ENCODE measurements around the gene TRO.

TRO gene

DNA sequence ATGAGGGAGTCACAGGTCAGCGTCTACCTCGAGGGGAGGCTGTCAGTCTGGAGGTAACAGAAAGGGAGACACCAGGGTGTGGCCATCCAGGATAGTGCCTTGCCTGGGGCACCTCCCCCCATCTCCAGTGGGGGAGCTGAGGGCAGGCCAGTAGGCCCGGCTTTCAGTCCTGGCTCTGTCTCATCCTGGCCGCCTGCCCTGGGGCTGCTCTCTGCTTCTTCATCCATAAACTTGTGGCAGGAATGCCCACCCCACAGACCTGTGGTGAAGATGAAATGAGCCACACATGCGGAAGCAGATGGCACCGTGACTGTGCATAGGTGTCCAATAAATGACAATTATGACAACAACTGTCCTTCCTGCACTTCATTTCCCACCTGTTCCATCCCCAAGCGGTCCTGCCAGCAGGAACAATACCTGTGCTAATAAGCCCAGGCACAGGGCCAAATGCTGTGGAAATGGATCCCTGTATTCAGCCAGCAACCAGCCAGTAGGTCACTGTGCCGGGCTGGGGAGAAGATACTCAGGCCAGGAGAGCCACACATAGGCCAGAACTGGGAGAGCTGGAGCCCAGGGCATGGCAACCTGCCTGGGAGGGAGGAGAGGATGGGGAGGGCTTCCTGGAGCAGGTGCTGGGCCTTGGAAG is 30.2 kb downstream of the TRO start:
- DNase-seq (ENCODE audit: low spot score): no peak

DNA sequence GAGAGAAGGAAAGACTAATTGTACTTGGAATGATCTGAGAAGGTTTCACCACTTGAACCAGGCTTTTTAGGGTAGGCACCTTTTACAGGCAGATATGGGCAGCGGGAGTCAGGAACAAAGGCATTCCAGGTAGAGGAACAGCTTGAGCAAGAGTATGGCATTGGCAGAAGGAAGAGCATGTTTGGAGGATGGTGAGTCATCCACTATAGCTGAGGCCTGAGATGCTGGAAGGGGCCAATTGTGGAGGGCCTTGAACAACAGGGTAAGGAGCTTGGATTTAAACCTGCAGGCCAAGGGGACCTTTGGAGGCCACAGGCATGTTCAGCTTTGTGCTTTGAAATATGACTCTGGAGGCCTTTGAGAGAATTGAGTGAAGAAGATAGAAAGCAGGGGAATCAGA is 41.1 kb downstream of the TRO start:
- no peak for DNase-seq (ENCODE audit: low spot score)

- peak; percentile 13 for DNase-seq (ENCODE audit: low spot score)
These were observed 44.3 kb downstream of the TRO start for GRCh38 chrX:54964766-54965497.

DNA sequence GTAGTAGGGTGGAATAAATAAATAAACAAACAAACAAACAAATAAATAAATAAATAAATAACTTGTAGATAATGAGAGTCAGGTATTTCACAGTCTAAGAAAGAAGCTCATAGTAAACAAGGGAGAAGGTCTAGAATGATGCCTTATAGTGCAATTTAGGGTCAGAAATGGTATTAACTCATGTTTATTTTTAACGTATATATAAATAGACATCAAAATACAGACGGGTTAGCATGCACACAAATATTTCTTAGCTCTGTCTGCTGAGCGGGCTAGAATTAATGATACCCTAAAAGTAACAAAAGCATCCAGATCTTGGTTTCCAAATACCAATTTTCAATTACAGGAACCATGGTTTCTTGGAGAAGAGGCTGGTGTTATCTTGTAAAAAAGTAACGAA is 56.8 kb downstream of the TRO start:
- no peak for DNase-seq (ENCODE audit: low spot score)

DNA sequence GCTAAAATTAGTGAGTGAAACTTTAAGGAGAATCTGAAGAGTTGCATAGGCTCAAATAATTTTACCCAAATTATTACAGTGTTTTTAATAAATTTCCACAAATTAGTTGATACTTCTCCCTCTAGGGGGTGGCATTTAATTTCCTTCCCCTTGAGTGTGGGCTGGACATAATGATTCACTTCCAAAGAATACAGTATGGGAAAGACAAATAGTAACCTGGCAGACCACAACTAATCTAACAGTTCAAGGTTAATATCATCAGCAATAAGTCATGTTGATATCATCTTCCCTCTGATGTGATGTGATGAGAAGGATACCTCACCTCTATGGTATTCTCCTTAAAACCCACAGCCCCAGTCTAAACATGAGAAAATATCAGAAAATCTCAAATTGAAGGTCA is 57.8 kb downstream of the TRO start:
- DNase-seq (ENCODE audit: low spot score): no peak

- no peak for DNase-seq (ENCODE audit: low spot score)
These were observed 58.8 kb downstream of the TRO start for GRCh38 chrX:54979432-54979831.

DNA sequence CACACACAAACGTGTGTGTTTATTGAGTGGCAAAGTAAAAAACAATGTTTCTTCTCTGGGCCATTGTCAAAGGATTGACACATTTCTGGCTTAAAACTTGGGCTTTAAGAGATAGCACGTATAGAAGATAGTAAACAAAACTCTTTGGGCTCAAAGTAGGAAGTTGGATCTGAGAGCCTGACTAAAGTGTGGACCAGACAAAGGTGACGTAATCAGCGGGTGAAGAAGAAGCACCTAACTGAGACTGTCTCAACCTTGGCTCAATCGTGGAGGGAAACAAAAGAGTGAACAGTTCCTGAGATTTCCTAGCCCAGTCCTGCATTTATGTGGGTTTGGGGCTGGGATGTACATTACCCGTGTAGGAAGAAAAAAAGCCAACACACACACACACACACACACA is 59.7 kb downstream of the TRO start:
- DNase-seq (ENCODE audit: low spot score): no peak

Measured in CD4-positive, alpha-beta T cell treated with Interleukin-6 at 100 ng/mL for 8 hours (primary cell).